ENCODE data around the gene PICALM. TPM values are rescaled to one million over a fixed set of nuclear protein-coding genes. Genes with fewer than 3 reads are reported as not detected.

Gene PICALM
- total and polyA plus RNA-seq, 2 of the 8 experiments (the other 6 are each of a cell fraction or from before 2014, with no cell fraction given) = 69.4 to 71.3 TPM

- Histone ChIP-seq H3K23me2 (ENCODE audit: low read depth, low read length) (0 out of 2 replicates have a peak, but pooled peaks cover 1% of the 10 kb centered on the region), H2BK15ac (ENCODE audit: low read length) (no peak overlapping the region), H3K56ac (replicated peaks; ENCODE audit: insufficient read length, low read depth, low read length) (no peak overlapping the region), H3K4ac (replicated peaks; ENCODE audit: insufficient read length, low read depth, low read length) (no peak overlapping the region), H4K5ac (ENCODE audit: insufficient read length, low read depth, low read length) (no peak overlapping the region), H2BK120ac (replicated peaks; ENCODE audit: low read depth, low read length) (no peak overlapping the region), H3K4me2 (ENCODE audit: insufficient read depth in 1 of 2, low read depth in 2 of 2, low read length in 2 of 2) (no peak overlapping the region), H2BK5ac (ENCODE audit: low read depth, low read length) (no peak overlapping the region), H3K79me1 (ENCODE audit: low read depth, low read length) (no peaks in the 10 kb centered on the region), H3K9me3 (ENCODE audit: insufficient read depth in 2 of 2, low read depth in 1 of 2, low read length in 1 of 2) (peaks cover 0 to 5% of the 10 kb centered on the region in 2 experiments; a peak in 1 of 4 replicates), H2BK12ac (ENCODE audit: low read depth, low read length) (no peak overlapping the region), H3K27me3 (replicated peaks in 1 of 4; ENCODE audit: control insufficient read depth in 3 of 4, extremely low read depth in 1 of 4, insufficient read depth in 3 of 4, low read length in 3 of 4) (no peaks in the 10 kb centered on the region), H3K36me3 (ENCODE audit: control insufficient read depth in 2 of 4, insufficient read depth in 4 of 4, low read length in 3 of 4) (no peaks in the 10 kb centered on the region), H4K20me1 (replicated peaks in 1 of 2; ENCODE audit: control insufficient read depth in 1 of 2, insufficient read depth in 2 of 2, low read length in 2 of 2) (no peaks in the 10 kb centered on the region), H3K9ac (replicated peaks in 1 of 4; ENCODE audit: extremely low read depth in 1 of 4, low read depth in 3 of 4, low read length in 3 of 4) (no peak overlapping the region), H4K91ac (replicated peaks; ENCODE audit: insufficient read length, low read length) (no peak overlapping the region), H2AFZ (ENCODE audit: low read length) (no peak overlapping the region), H3K27ac (ENCODE audit: low read depth, low read length) (no peak overlapping the region), H3K23ac (ENCODE audit: insufficient read length) (no peak overlapping the region), H4K8ac (ENCODE audit: extremely low read depth, insufficient read depth, low read length) (no peak overlapping the region), H3K18ac (ENCODE audit: extremely low read depth, low read length) (no peak overlapping the region), H3K14ac (ENCODE audit: insufficient read length) (no peak overlapping the region), H2AK5ac (ENCODE audit: low read depth, low read length) (no peak overlapping the region), H2BK20ac (ENCODE audit: low read length) (no peak overlapping the region), H3K4me3 (ENCODE audit: extremely low read depth in 1 of 4, insufficient read depth in 2 of 4, low read depth in 3 of 4, low read length in 4 of 4) (no peak overlapping the region), H3K79me2 (ENCODE audit: control insufficient read depth in 1 of 2, insufficient read depth in 2 of 2, low read length in 2 of 2) (no peaks in the 10 kb centered on the region), H3K4me1 (replicated peaks in 1 of 4; ENCODE audit: control insufficient read depth in 3 of 4, insufficient read depth in 4 of 4, low read length in 3 of 4) (no peaks in the 10 kb centered on the region)
- WGBS, 2 experiments (ENCODE audit: extremely low coverage in 1 of 2, insufficient coverage in 1 of 2, insufficient read length in 1 of 2, insufficient replicate concordance in 2 of 2, low coverage in 1 of 2, low lambda C conversion rate in 2 of 2, missing lambda C conversion rate in 1 of 2) = 78% methylated on average over 1 of the region's 1 CpG; no CpG with 5 or more reads in 1 of the 2 experiments
- POLR2A ChIA-PET (ENCODE audit: partially characterized antibody) = no interaction called here
- DNase-seq (ENCODE audit: low read depth in 1 of 2, low spot score in 2 of 2) = no peak
- FAIRE-seq = no peak
- TF ChIP-seq HDAC2 (IDR thresholded peaks at IDR 0.05; ENCODE audit: borderline replicate concordance in 1 of 2, low read depth in 2 of 2, low read length in 2 of 2) (no peak), EGR1 (IDR thresholded peaks at IDR 0.05; ENCODE audit: borderline replicate concordance, low read depth, low read length) (no peak), RXRA (IDR thresholded peaks at IDR 0.05; ENCODE audit: insufficient read depth, low read depth, low read length) (no peak), SIN3A (conservative IDR thresholded peaks at IDR 0.05 in 1 of 2, IDR thresholded peaks at IDR 0.05 in 1 of 2; ENCODE audit: low read depth in 1 of 2, low read length in 2 of 2) (no peak), CEBPB (IDR thresholded peaks at IDR 0.05; ENCODE audit: low read depth, low read length) (no peak)
- CTCF ChIA-PET (ENCODE audit: partially characterized antibody) = interaction anchor here (1.9 kb wide), 1 partner anchor 256 kb away, joined by 5 read pairs; no protein-coding TSS in a partner anchor
Observed at GRCh38 chr11:85937835-85938234, 131.0 kb downstream of the PICALM start.

All from H1 (cell line).